HFF-Myc (cell line): ENCODE data around the gene LDLRAD4.

Source experiments
- DNase-seq: peaks from one replicate; pipeline ENCODE4 v3.0.0-alpha.2; 2011; ENCODE audit warnings: low read depth; ENCODE audit errors: extremely low read depth
- H3K4me3 ChIP-seq: replicated peaks from 2 replicates; pipeline ENCODE4 v1.5.1; 2011; ENCODE audit warnings: low read depth, mild to moderate bottlenecking, control low read depth, low read length
- TF ChIP-seq, protein P1 (sequence below): IDR thresholded peaks from 2 replicates; pipeline ENCODE4 v1.5.1; 2012; ENCODE audit warnings: mild to moderate bottlenecking, low read depth, low read length, control low read depth; ENCODE audit errors: missing control alignments

LDLRAD4 gene

DNA sequence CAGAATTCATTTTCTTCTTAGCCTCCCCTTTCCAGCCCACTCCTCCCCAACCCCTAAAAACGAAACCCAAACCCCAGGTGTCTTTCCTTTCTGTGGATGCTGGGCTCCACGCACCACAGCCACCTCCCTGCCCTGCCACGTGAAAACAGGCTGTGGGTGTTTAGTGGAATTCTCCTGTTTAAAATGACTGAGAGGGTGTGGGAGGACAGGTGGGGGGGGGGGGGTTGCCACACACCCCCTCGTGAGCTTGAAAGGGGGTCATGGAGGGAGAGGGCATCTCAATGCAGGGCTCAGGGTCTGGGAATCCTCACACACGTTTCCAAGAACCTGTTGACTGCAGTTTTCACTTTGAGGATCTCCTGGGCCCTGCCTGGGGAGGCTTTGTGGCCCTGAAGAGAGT, 397.5 kb downstream of the LDLRAD4 start:
- TF ChIP-seq, protein P1, sequence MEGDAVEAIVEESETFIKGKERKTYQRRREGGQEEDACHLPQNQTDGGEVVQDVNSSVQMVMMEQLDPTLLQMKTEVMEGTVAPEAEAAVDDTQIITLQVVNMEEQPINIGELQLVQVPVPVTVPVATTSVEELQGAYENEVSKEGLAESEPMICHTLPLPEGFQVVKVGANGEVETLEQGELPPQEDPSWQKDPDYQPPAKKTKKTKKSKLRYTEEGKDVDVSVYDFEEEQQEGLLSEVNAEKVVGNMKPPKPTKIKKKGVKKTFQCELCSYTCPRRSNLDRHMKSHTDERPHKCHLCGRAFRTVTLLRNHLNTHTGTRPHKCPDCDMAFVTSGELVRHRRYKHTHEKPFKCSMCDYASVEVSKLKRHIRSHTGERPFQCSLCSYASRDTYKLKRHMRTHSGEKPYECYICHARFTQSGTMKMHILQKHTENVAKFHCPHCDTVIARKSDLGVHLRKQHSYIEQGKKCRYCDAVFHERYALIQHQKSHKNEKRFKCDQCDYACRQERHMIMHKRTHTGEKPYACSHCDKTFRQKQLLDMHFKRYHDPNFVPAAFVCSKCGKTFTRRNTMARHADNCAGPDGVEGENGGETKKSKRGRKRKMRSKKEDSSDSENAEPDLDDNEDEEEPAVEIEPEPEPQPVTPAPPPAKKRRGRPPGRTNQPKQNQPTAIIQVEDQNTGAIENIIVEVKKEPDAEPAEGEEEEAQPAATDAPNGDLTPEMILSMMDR, result no peak
- no peak overlapping the region for H3K4me3 ChIP-seq
- DNase-seq, result no peak

DNA sequence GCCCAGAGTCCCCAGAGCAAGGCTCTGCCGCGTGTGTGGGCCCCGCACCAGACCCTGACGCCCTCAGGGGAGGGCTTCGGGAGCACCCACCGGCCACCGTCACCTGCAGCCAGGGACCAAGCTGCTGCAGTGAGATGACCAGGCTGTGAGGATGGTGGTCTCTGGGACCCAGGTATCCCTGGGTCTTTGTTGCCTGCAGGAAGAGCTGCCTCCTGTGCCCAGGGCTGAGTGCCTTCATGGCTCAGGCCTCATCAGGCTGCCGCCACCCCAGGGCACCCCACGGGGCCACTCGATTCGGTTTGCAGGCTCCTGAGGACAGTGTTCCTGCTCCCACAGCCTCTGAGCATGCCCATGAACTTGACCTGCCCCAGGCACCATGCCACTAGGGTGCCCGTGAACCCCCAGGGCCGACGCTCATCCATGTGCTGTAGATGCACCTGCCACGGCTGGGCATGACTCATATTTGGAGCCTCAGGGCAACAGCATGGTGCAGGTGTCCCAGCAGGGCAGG, 398.0 kb downstream of the LDLRAD4 start:
- H3K4me3 ChIP-seq, result no peak overlapping the region
- DNase-seq, result no peak
- TF ChIP-seq, protein P1, result no peak

DNA sequence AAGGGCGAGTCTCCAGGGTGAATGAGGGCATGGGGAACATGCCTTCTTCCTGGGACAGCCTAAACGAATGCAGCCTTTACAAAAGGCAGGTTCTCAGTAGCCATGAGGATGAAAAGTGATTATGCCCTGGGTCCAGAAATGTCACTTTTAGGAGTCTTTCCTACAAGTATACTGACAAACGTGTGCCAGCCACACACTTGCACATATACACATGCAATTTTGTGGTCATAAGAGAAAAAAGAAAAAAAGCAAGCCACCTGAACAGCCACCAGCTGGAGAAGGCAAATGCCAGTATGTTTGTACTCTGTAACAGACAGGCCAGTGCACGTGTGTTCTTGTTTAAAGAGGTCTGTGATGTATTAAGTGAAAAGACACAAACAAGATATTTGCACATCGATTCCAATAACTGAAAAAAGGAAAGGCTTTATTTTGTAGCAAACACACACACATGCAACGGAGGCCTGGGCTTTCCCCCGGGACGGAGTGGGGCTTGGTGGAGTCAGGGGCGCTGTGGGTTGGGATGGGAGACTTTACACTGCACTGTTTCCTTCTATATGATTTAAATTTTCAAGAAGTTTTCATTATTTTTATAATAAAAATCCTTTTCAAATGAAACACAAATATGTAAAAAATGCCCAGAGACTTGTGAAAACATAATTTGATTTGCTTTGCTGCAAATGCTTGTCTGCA, 399.4 kb downstream of the LDLRAD4 start:
- no peak for DNase-seq
- no peak overlapping the region for H3K4me3 ChIP-seq

DNA sequence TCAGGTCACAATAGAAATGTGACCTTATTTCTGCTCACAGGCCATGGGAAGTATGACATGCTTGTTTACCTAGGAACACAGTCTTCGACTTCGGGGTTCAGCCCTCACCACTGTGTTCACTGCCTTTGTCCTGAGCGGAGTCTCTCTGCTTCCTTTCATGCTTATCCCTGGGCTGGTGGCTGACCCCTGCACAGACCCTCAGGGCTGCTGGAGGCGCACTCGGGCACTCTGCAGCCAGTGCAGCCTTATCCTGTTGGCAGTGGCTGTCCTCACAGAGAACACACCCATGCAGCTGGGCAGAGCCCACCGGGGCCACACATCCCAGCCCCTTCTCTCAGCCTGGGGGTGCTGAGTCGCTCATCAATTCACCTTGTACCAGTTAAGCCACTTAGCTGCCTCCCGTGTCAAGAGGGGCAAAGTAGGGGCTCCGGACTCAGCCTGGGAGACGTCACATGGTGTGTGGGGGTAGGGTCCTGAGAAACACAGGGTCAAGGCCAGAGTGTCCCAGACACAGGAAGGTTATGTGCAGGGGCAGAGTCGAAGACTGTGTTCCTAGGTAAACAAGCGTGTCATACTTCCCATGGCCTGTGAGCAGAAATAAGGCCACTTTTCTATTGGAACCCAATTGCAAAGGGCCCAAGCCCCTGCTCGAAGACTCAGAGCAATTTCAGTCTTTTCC, 400.3 kb downstream of the LDLRAD4 start:
- no peak for DNase-seq
- H3K4me3 ChIP-seq, result no peak overlapping the region
- TF ChIP-seq, protein P1, result no peak

More for the DNA sequence above, 399.4 kb downstream of the LDLRAD4 start:
- TF ChIP-seq, protein P1, result no peak

DNA sequence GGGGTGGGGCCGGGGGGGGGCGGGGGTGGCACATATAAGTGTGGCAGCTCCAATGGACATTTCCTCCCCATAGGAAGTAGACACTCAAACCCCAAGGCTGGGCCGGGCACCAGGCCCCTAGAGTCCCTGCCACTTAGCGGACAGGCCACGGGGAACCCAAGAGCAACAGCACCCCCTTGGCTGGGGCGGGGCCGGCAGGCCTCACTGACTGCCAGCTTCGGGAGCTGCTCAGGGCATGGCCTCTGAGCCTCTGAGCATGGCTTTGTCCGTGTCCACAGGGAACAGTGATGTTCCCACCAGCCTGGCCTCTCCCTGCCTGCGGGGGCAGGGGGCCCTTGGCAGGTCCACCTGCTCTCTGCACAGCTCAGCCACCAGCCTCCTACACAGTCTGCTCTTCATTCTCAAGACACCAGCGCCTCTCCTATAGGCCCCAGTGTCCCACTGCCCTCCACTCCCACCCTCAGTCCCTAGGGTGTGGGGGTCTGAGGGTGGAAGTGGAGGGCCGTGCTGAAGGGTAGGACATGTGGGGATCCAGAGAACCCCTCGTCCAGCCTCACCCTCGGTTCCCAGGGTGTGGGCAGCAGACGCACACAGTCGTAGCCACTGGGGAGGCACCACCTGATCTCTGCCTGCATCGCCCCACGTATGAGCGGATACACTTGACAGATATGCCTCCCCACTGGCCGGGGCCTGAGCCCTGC, 401.1 kb downstream of the LDLRAD4 start:
- H3K4me3 ChIP-seq, result no peak overlapping the region
- DNase-seq, result no peak
- TF ChIP-seq, protein P1, result no peak

DNA sequence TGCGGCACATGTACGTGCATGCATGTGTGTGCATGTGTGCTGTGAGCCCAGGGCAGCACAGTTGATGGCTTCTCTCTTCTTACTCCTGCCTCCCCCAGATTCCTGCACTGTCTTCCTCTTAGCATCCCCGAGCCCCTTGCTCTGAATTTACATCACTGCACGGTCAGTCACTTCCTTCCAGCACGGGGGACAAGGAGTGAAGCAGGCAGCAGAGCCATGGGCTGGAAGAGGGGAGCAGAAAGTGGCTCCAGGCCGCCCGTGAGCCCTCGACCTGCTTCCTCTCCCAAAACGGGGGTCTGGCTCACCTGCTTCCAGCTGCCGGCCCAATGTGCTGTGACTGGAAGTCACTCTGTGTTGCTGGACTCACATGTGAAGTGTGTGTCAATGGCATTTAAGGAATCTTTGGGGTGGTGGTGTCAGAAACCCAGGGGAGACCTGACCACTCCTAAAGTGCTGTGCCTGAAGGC, 401.7 kb downstream of the LDLRAD4 start:
- DNase-seq, result no peak
- no peak overlapping the region for H3K4me3 ChIP-seq
- TF ChIP-seq, protein P1, result no peak
